HG02623 (cell line): ENCODE data around the gene AK1.

Experiments
- ATAC-seq: cut with Tn5 transposase; IDR thresholded peaks from one replicate; pipeline ENCODE4 v1.9.1; 2021; ENCODE audit warnings: moderate library complexity; ENCODE audit not compliant: unreplicated experiment

The AK1 gene

DNA sequence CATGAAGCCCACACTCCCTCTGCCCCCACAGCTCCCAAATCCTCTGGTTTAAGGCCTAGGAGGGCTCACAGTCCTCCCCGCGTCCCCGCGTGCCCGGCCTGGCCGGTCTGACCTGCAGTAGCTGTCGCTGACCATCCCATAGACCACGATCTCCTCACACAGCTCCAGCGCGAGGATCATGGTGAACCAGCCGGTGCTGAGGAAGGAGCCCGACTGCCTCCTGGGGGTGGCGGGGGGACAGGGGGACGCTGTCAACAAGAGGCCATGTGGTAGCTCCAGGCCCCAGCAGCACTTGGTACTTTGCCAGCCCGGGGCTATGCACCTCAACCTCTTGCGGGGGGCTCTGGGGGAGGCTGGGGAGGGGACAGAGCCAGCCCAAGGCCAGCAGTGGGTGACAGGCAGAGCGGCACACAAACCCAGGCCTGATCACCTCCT lies 32.4 kb upstream of the AK1 start:
- ATAC-seq = no peak

DNA sequence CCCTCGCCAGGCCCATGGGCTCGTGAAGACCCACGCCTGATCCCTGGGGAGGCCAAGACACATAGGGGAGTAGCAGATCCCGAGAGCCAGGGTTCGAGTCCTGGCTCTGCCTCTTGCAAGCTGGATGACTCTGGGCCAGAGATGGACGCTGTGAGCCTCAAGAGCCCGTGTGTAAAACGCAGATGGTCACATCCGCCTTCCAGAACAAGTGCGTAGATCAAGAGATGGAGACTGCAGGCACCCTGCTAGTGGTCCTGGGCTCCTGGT lies 31.1 kb upstream of the AK1 start:
- no peak for ATAC-seq

DNA sequence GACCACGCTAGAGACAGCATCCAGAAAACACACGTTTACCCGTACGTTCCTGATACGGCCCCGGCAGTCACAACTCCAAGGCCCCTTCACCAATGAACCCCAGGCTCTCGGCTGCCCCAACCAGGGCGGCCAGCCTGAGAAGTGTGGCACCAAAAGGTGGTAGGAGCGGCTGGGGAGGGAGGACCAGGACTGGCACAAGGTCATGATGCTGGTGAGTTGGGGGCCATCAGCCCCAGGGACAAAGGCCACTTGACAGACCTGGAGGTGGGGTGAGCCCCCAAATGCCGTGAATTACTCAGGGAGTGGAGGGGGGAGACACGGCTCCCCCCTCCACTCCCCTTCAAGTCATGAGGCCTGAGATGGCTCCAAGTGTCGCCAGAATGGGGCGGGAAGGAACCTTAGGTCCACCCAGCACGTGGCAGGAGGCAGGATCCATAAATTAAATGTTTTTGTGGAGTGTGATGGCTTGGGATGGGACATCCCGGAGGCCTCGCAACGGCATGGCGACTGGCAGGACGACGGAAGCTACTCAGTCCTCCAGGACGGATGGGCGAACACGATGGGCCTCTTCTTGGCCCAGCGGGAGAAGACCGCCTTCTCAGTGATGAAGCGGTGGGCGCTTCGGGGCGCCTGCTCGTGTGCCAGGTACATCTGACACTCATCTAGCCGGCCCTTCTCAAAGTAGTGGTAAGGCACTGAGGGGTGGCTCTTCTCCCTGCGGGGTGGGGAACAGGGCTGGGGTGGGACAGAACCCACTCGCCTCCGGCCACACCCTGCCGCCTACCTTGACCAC lies 30.6 kb upstream of the AK1 start:
- ATAC-seq = no peak

- no peak for ATAC-seq
These were observed 28.3 kb upstream of the AK1 start for GRCh38 chr9:127905788-127906191.

DNA sequence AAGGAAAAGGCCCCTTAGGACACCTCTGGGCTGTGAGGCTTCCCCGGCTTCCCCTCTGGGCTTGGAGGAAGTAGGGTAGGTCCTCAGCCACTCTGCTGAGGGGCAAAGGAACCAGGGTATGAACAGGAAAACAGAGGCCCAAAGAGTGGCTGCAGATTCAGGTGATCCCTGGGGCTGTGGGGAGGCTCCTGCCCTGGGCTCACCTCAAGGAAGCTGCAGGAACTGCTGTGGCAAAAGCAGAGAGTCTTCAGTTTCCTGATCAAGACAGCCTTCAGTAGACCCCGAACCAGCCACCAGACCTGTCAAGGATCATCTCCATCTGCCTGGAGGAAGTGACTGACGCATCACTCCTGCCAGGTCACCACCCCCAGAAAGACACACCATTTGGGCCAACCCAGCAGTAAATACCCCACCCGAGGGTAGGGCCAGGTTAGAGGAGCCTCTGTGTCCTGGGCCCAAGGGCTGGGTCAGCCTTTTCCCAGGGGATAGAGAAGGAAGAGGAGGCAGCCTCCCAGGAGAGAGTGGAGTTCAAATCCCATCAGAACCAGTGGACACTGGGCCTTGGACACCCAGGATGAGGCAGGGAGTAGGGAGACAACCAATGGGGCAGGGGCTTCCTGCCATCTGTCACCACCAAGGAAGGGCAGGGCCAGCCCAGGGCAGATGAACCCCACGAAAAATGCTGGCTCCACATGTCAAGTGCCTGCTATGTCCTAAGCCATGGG lies 27.7 kb upstream of the AK1 start:
- no peak for ATAC-seq

DNA sequence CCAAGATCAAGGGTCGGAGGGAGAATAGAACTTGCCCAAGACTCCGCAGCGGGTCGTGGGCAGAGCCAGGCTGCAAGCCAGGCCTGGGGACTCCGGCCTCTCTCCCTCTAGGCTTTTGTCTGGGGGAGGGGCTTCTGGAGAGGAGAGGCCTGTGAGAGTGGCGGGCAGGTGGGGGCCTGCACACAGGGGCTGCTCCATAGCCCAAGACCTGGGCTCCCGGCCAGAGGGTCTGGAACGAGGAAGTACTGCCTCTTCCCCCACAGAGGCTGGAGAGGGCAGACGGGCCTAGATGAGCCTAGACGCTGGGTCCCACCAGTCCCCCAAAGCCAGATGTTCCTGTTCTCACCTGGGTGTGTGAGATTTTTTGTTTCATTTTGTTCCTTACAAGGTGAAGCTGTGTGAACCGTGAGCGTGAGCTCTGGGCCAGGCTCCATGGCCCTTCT lies 27.1 kb upstream of the AK1 start:
- ATAC-seq = no peak

GRCh38 chr9:127903557-127904475 lies 26.3 kb upstream of the AK1 start:
- no peak for ATAC-seq

DNA sequence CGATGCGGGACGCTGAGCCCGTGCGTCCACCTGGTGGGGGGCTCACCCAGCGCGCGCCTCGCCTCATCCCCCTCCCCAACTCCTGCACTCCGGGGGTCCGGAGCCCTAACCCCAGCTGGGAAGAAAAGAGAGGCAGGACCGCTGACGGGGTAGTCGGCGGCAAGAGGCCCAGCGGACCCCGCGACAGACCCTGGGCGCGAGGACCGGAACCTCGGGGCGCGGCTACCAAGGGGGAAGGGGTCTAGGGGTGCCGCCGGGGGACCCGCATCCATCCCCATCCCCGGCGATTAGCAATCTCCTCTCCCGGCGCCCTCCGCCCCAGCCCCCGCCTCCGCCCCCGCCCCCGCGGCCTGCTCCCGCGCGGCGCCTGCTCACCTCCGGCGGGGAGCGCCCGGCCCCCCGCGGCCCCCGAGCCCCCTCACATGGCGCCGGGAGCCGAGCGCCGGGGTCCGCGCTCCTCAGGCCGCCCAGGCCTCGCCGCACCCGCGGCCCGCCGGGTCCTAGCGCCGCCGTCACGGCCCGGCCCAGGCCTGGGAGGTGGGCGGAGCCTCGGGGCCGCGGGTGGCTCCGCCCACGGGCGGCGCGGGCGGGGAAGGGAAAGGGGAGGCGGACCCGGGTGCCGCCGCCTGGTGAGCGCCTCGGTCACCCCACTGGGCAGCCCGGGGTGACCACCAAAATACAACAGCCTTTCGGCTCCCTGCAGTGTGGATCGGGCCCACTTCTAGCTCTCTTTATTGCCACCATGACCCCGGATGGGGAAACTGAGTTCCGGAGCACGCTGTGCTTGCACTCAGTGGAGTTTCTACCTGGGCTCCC lies 21.9 kb upstream of the AK1 start, which contains the start of gene ST6GALNAC6:
Gene ST6GALNAC6, minus strand, starts transcription at position 476 of the 816 bp plus-strand sequence. CDS start 1,622 bp downstream, outside the sequence.
- ATAC-seq = peak; percentile 66

DNA sequence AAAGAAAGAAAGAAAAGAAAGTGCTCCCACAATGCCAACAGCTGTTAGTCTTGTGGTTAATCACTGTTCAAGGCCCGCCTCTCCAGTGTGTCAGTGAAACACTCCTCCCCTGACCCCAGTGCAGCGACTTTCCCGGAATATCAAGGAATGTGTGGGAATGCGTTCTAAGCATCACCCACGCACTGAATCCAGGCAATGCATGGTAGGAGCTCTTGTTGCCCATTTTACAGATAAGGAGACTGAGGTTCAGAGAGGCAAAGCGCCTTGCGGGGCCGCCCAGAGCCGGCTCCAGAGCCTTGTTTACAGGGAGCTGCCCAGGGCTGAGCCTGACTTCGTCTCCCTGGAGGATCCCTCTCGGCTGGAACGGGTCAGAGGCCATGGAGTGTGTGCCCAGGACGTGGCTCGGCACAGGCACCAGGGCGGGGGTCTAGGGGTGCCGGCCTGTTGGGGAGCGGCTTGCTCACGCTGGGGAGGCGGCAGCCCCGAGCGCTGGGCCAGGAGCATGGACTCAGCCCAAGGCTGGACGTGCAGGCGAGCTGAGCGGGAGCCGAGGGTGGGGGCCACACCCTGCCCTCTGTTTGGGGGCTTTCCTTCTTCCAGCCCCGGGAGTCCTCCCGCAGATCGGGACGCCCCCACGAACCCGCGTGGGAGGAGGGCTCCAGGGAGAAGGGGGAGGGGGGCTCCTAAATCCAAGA lies 21.1 kb upstream of the AK1 start:
- no peak for ATAC-seq

- no peak for ATAC-seq
These were observed 19.8 kb upstream of the AK1 start for GRCh38 chr9:127897193-127897692.

- no peak for ATAC-seq
These were observed 19.1 kb upstream of the AK1 start for GRCh38 chr9:127896395-127897192.

DNA sequence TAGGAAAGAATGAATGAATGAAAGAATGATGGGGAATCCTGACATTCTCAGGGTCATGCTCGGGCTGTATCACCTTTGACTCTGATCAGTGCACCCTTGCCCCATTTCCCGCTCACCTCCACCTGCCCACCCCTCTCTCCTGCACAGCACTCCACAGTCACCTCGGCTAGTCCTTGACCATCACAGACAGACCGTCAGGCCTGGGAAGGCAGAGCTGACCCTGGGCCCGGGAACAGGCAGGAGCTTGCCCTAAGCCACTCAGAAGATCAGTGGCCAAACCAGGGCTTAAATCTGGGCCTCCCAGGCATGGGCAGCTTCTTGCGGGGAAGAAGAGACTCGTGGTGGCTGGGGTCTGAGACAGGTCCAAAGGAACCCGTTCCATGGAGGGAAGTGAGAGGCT lies 18.3 kb upstream of the AK1 start:
- ATAC-seq = no peak

DNA sequence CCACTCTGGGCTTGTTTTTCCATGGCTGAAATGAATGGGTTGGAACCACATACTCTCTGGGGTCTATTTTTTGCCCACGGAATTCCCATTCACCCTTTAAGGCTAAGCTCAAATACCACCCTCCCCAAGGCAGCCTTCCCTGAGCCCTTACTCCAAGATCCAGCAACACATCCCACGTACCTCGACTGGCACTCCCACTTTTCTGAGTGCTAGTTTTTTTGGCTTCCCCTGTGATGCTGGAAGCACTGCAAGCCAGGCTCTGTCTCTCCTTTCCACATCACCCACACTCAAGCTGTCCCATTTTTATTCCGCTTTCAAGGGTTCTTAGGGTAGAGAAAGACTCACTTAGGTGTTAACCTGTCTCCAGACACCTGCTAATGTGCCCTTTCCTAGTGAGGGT lies 15.9 kb upstream of the AK1 start:
- no peak for ATAC-seq

DNA sequence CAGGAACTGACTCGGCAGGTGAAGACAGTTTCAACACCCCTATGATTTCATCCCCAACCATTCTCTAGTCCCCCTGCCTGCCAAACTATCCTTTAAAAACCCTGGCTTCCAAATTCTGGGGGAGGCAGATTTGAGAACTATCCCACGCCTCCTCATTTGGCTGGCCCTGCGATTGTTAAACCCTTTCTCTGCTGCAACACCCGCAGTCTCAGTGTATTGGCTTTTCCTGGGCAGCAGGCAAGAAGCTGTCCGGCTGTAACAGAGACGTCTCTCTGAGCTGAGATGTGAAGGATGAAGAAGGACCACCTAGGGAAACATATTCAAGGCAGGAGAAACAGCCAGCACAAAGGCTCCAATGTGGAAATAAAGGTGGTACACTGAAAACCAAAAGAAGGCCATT lies 15.4 kb upstream of the AK1 start:
- no peak for ATAC-seq

DNA sequence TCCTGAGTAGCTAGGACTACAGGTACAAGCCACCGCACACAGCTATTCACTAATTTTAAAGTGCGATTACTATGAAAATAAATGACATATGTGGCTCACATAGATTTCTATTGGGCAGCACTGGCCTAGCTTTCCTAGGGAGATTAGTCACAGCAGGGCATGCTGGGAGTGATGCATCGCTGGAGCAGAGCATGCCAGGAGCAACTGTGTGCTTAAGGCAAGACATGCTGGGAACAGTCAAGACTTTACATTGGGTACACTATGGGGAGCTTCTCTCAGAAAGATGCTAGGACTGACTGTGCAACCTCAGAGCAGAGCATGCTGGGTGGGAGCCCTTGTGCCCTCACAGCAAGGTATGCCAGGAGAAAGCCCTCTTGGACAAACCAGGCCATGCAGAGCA lies 12.6 kb upstream of the AK1 start:
- no peak for ATAC-seq

- no peak for ATAC-seq
These were observed 10.3 kb upstream of the AK1 start for GRCh38 chr9:127887792-127888191.

DNA sequence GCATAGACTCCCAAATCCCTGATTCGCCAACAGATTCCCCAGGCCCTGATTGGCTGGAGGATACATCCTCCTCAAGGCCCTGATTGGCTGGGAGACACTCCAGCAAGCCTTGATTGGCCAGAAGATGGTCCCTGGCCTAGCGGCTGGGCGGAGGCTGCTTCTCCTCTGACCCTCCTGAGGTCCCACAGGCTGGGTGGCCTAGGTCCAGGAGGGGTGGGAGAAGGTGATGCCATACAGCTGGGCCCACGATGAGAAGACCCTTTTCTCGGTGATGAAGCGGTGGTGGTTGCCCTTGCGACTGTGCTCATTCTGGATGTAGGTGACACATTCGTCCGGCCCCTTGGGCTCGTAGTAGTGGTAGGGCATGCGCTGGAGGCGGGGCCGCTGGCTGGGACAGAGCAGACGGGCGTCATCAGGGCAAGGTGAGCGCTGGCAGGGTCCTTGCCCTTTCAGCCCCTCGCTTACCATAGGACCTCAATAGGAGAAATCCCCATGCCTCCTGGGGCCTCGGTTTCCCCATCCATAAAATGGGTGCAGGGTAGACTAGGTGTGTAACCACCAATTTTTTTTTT lies 9.0 kb upstream of the AK1 start:
- ATAC-seq = no peak

DNA sequence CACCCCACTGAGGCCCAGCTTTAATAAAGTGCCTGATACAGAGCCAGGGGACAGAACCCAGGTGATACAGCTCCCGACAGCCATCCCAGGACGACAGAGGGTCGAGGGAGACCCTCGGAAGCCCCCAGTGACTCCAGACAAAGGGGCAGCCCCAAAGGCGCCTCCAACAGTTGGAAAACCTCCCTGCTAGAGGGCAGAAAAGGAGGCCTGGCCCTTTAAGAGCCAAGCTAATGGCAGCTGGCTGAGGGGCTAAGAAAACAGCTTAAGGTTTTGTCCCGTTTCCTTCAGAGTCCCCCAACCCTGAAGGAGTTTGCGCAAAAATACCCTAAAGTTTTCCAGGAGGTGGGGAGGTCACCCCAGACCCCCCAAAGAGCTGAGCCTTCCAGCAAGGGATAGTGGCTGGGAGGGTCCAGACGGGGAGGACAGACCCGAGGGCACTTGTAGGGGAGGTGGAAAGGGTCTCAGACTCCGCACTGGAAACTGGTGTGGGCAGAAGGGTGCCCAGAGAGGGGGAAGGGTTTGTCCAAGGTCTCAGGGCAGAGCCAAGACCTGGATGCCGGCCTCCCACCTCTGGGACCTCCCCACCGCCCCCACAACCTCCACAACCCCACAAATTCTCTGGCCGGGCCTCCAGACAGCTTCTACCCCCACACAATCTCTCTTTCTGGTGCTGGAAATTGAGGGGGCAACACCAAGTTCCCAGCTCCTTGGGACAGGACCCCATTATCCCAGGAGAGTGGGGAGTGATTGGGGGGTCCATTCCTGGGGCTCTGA lies 8.2 kb upstream of the AK1 start:
- ATAC-seq = no peak
